OCI-LY7 (cell line): ENCODE measurements around the gene ODC1. TPM values are rescaled to one million over a fixed set of nuclear protein-coding genes. Genes with fewer than 3 reads are reported as not detected.

ENCODE experiments used
- BruUV-seq: library from RNA; stranded (reverse); fragments of 400-500 nt; replicated peaks from 2 replicates; lab custom pipeline; 2021; lab: Mats Ljungman, UMichigan
- CTCF ChIA-PET: fragments of 300-600 bp; sonication (Branson Sonifier 250); formaldehyde crosslinking; loops from one replicate; lab custom pipeline; 2022; ENCODE audit warnings: antibody characterized with exemption; ENCODE audit not compliant: unreplicated experiment; lab: Charles Lee
- POLR2A ChIA-PET: fragments of 300-600 bp; sonication (Branson Sonifier 250); formaldehyde crosslinking; loops from one replicate; lab custom pipeline; 2022; ENCODE audit warnings: antibody characterized with exemption; lab: Charles Lee
- DNase-seq: peaks from one replicate; pipeline ENCODE4 v3.0.0-alpha.2; 2015; ENCODE audit warnings: low spot score
- H2AFZ ChIP-seq: fragments of 200-600 bp; sonication (generic), shearing (Covaris generic); 2 replicates; pipeline ENCODE4 v1.6.1; 2014; ENCODE audit warnings: mild to moderate bottlenecking, antibody characterized with exemption, low read length, moderate library complexity
- H3K27ac ChIP-seq: fragments of 200-600 bp; sonication (generic); 2 replicates; pipeline ENCODE4 v1.5.1; 2014; ENCODE audit warnings: mixed run types, low read depth, mild to moderate bottlenecking, moderate library complexity, low read length, inconsistent platforms; ENCODE audit not compliant: poor library complexity, severe bottlenecking
- H3K36me3 ChIP-seq: fragments of 200-600 bp; sonication (generic); 2 replicates; pipeline ENCODE4 v1.6.1; 2014; ENCODE audit warnings: mild to moderate bottlenecking, antibody characterized with exemption, low read length, moderate library complexity, mixed read lengths; ENCODE audit not compliant: insufficient read depth
- H3K4me1 ChIP-seq: fragments of 200-600 bp; sonication (generic); 2 replicates; pipeline ENCODE4 v1.5.1; 2014; ENCODE audit warnings: mild to moderate bottlenecking, low read length; ENCODE audit not compliant: insufficient read depth, poor library complexity, severe bottlenecking
- H3K4me2 ChIP-seq: fragments of 200-600 bp; sonication (generic); 2 replicates; pipeline ENCODE4 v1.6.1; 2014; ENCODE audit warnings: mild to moderate bottlenecking, low read length
- H3K4me3 ChIP-seq: fragments of 200-600 bp; sonication (generic); 2 replicates; pipeline ENCODE4 v1.5.1; 2014; ENCODE audit warnings: mild to moderate bottlenecking, low read depth, low read length; ENCODE audit not compliant: poor library complexity, severe bottlenecking
- H3K79me2 ChIP-seq: fragments of 200-600 bp; sonication (generic); 2 replicates; pipeline ENCODE4 v1.6.1; 2016; ENCODE audit warnings: low read depth, mild to moderate bottlenecking, low read length, moderate library complexity, mixed read lengths; ENCODE audit not compliant: insufficient read depth
- H3K9me2 ChIP-seq: fragments of 200-600 bp; sonication (generic); 2 replicates; pipeline ENCODE4 v1.6.1; 2016; ENCODE audit warnings: mild to moderate bottlenecking, low read length, mixed read lengths; ENCODE audit not compliant: insufficient read depth
- H3K9me3 ChIP-seq: fragments of 200-600 bp; sonication (generic); 2 replicates; pipeline ENCODE4 v1.6.1; 2014; ENCODE audit warnings: mild to moderate bottlenecking, mixed run types, low read length, mixed read lengths
- H4K20me1 ChIP-seq: fragments of 200-600 bp; sonication (generic); 2 replicates; pipeline ENCODE4 v1.6.1; 2014; ENCODE audit warnings: mild to moderate bottlenecking, antibody characterized with exemption, low read length, moderate library complexity, mixed read lengths; ENCODE audit not compliant: insufficient read depth
- EZH2phosphoT487 ChIP-seq: fragments of 200-600 bp; sonication (generic); IDR thresholded peaks from 2 replicates; pipeline ENCODE4 v1.6.1; 2018; ENCODE audit warnings: low read depth, borderline replicate concordance, mild to moderate bottlenecking, mixed run types, antibody characterized with exemption, low read length, moderate library complexity, mixed read lengths
- intact Hi-C: fragments of 100-400 bp; cut with micrococcal nuclease; formaldehyde crosslinking; loops from one replicate; pipeline ENCODE4 v1.10.0; 2022; ENCODE audit not compliant: unreplicated experiment
- total RNA-seq, 2 experiments: library from RNA; depleted of rRNA in 1 of 2; stranded (reverse); fragments of >200 nt in 1 of 2; shearing (Covaris generic) in 1 of 2; gene quantifications; 2 replicates each; pipeline ENCODE4 v1.2.3, GENCODE V29; 2014 to 2022
- TF ChIP-seq, protein P1 (sequence below): fragments of 200-600 bp; sonication (generic); conservative IDR thresholded peaks from 2 replicates; pipeline ENCODE4 v1.5.1; 2014; ENCODE audit warnings: mild to moderate bottlenecking, antibody characterized with exemption, low read length, moderate library complexity, mixed read lengths

The ODC1 gene
- total RNA-seq, 2 experiments from 2014 or later = 256 to 273 TPM

DNA sequence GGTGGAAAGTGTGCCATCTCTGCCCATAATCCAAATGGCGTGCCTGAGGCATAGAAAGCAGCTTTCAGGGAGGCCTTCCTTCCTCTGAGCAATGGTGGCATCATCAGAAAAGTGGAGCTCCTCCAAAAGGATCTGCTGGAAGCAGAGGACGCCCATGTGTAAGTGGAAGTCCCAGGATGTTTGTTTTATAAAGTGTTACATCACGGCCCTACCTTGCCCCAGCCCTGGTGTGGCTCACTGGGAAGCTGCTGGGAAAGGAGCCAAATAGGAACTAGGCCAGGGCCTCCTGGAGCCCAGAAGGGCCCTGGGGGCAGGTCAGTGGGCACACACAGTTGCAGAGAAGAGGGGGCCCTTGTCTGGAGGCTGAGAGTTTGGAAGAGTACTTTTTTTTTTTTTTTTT, 4.2 kb upstream of the ODC1 start:
- ChIA-PET POLR2A (interaction anchor here (0.7 kb wide), 2 partner anchors 43 to 223 kb away, joined by 3 to 6 read pairs; no protein-coding TSS in a partner anchor), CTCF (interaction anchor here (0.5 kb wide), 1 partner anchor 151 kb away, joined by 4 read pairs; no protein-coding TSS in a partner anchor)
- Histone ChIP-seq H3K9me3 (no peaks in the 10 kb centered on the region), H3K4me1 (peaks cover 11% of the 10 kb centered on the region), H3K9me2 (no peaks in the 10 kb centered on the region), H3K79me2 (peaks cover 4% of the 10 kb centered on the region), H3K27ac (no peak overlapping the region), H4K20me1 (peaks cover 3% of the 10 kb centered on the region; the same call in 1 of the 2 replicates), H3K4me3 (no peak overlapping the region), H2AFZ (no peak overlapping the region), H3K4me2 (no peak overlapping the region), H3K36me3 (peaks cover 2% of the 10 kb centered on the region)
- no TSS peak for BruUV-seq
- DNase-seq = no peak
- intact Hi-C loops = no loop called here
- TF ChIP-seq, protein P1, sequence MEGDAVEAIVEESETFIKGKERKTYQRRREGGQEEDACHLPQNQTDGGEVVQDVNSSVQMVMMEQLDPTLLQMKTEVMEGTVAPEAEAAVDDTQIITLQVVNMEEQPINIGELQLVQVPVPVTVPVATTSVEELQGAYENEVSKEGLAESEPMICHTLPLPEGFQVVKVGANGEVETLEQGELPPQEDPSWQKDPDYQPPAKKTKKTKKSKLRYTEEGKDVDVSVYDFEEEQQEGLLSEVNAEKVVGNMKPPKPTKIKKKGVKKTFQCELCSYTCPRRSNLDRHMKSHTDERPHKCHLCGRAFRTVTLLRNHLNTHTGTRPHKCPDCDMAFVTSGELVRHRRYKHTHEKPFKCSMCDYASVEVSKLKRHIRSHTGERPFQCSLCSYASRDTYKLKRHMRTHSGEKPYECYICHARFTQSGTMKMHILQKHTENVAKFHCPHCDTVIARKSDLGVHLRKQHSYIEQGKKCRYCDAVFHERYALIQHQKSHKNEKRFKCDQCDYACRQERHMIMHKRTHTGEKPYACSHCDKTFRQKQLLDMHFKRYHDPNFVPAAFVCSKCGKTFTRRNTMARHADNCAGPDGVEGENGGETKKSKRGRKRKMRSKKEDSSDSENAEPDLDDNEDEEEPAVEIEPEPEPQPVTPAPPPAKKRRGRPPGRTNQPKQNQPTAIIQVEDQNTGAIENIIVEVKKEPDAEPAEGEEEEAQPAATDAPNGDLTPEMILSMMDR = no peak
- TF ChIP-seq EZH2phosphoT487 = no peak

GRCh38 chr2:10451819-10452218, 3.7 kb upstream of the ODC1 start:
- H3K79me2 ChIP-seq = peaks cover 9% of the 10 kb centered on the region
- H3K4me1 ChIP-seq = peaks cover 11% of the 10 kb centered on the region
- H4K20me1 ChIP-seq = peaks cover 6% of the 10 kb centered on the region; the same call in 1 of the 2 replicates
- no peak overlapping the region for H3K4me3 ChIP-seq
- H3K9me2 ChIP-seq = no peaks in the 10 kb centered on the region
- H3K27ac ChIP-seq = no peak overlapping the region
- no peak overlapping the region for H2AFZ ChIP-seq
- DNase-seq = no peak
- H3K9me3 ChIP-seq = no peaks in the 10 kb centered on the region
- ChIA-PET CTCF (interaction anchor here (0.5 kb wide), 1 partner anchor 150 kb away, joined by 4 read pairs; no protein-coding TSS in a partner anchor), POLR2A (interaction anchor here (0.7 kb wide), 2 partner anchors 88 to 223 kb away, joined by 3 to 6 read pairs; no protein-coding TSS in a partner anchor)
- H3K4me2 ChIP-seq = no peak overlapping the region
- TF ChIP-seq, protein P1 = no peak
- TF ChIP-seq EZH2phosphoT487 = no peak
- intact Hi-C loops = no loop called here
- BruUV-seq = no TSS peak
- H3K36me3 ChIP-seq = peaks cover 6% of the 10 kb centered on the region
